Activated CD4-positive, alpha-beta T cell treated with anti-CD3 and anti-CD28 coated beads, Interleukin-2, Interleukin-6, amounts not matched to agents 100 ng/mL and 50 ng/mL, durations not matched to agents 16 hours and 8 hours (primary cell): ENCODE data around the gene USP20.

Source experiments
- DNase-seq: peaks from one replicate; pipeline ENCODE4 v3.0.0-alpha.2; 2020

Gene USP20

DNA sequence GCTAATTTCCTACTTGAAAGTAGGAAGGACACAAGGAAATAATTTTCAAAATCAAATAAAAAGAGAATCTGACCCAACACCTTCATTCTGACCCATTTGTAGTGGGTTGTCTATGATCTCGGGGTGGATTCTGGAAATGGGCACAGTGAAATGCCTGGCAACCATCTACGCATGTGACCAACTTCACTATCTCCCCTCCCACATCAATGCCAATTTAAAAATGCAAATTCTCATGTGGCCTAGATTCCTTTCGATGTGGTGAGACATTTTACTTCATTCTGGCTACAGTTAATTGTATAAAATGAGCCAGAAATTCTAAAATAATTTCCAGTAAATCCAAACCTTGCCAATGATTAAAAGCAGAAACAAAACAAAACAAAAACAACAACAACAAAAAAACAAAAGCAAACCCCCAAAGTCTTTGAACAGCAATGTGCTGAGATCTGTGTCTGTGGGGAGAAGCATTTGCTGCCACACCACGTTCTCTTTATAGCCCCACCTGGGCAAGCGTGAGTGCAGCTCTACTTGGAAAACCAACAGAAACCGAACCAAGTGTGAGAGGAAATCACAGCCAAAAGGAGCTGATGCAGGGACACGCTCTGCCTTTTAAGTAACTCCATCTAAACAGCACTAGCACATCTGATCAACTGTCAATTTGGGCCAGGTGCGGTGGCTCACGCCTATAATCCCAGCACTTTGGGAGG, 59.0 kb downstream of the USP20 start:
- peak; percentile 43 for DNase-seq

DNA sequence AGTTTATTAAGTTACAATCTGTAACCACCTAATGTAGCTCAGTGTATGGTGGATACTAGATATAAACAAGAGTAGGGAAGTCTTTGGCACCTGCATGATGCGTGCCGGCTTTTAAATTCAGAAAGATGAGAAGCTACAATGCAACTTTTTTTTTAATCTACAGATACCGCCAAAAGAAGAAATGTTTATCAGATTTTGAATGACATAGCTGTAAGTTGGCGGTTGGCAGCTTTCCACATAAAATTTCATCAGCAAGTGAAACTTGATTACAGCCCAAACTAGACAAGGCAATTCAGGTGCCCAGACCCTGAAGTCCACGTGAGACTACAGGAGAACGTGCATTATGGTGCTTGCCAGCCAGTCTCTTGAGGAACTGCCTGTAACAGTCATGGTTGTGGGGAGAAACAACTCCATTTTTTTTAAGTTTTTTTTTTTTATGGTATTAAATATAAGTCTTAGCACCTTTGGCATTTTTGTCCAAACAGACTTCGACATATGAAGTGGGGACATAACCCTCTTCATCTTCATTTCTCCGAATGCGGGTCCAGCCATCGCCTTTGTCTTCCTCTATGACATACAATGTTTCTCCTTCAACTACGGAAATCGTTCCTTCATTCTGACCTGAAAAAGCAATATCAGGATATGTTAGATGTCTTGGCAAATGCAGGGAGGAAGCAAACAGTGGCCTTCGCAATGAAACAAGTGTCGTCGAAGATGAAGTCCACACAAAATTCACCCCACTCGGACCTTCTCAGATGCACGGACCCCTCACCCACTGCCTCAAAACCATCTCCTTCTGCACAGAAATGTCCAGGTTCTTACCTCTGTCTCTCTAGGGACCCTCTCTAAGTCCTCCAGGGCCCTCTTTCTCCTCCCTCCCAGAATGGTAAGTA, 60.4 kb downstream of the USP20 start:
- DNase-seq, result peak; percentile 25

DNA sequence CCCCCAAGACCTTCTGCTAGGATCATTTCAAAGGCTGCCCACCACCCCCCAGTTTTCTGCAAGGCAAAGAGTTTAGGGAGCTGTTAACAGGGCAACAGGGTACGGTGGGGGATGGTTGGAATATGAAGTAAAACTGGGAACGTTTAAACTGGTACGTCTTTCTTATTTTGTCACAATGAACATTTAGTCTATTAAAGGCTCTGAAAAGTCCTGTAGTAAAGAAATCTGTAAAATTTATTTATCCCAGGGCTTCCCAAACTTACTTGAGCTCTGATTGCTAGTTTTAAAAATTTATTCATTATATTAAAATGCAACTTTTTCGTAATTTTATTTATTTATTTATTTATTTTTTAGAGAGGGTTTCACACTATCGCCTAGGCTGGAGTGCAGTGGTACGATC, 62.0 kb downstream of the USP20 start:
- no peak for DNase-seq

DNA sequence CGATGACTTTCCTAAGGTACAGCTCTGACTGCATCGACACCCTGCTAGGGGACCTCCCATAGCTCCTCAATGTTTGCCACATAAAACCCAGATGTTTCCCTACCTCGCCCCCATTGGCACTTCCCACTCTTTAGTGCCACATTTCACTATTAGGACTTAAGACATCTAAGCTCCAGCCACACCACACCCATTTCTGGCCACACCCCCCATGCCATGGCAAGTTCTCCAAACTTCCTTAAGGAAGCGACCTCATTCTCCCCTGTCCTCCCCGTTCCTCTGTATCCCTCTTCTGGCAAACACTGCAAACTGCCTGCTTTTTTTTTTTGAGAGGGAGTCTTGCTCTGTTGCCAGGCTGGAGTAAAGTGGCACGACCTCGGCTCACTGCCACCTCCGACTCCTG, 62.9 kb downstream of the USP20 start:
- DNase-seq, result no peak

DNA sequence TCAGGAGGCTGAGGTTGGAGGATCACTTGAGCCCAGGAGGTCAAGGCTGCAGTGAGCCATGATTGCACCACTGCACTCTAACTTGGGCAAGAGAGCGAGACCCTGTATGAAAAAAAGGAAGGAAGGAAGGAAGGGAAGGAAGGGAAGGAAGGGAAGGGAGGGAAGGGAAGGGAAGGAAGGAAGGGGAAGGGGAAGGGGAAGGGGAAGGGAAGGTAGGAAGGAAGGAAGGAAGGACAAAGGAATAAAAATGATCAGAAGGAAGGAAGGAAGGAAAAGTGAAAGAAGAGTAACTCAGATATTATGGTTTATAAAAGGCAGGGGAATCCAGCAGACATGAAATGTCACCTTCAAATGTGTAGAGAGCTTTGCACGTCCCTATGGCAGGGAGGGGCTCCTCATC, 64.4 kb downstream of the USP20 start:
- no peak for DNase-seq

DNA sequence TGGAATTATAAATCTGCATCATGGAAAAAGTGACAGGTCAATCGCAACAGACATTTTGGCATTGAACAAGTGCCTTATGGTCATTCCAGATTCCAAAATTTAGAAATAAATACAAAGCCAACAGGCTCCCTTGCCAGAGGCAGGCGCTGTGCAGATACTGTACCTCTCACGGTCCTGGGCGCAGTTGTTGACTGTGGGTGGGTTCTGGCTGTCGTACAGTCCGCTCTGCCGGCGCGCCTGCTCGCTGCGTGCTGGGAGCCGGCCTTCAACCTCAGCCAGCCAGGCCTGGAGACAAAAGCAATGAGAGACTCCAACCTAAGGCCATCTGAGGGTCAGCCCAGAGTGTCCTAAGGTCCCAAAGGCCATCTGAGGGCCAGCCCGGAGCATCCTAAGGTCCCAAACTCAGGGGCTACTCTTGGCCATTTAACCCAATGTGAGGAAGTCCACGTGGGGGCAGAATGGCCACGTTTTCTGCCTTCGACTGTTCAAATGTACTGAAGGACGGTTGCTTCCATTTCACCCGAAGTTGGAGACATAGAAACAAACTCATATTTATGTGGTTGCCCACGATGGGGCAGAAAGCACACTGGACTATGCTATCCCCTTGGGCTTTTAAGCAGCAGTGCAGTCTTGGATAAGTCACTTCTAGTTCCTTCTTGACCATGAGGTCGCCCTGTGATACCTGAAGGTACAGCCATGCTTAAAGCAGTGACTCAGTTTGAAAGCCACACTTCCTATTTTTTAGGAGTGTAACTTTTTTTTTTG, 65.2 kb downstream of the USP20 start:
- no peak for DNase-seq

DNA sequence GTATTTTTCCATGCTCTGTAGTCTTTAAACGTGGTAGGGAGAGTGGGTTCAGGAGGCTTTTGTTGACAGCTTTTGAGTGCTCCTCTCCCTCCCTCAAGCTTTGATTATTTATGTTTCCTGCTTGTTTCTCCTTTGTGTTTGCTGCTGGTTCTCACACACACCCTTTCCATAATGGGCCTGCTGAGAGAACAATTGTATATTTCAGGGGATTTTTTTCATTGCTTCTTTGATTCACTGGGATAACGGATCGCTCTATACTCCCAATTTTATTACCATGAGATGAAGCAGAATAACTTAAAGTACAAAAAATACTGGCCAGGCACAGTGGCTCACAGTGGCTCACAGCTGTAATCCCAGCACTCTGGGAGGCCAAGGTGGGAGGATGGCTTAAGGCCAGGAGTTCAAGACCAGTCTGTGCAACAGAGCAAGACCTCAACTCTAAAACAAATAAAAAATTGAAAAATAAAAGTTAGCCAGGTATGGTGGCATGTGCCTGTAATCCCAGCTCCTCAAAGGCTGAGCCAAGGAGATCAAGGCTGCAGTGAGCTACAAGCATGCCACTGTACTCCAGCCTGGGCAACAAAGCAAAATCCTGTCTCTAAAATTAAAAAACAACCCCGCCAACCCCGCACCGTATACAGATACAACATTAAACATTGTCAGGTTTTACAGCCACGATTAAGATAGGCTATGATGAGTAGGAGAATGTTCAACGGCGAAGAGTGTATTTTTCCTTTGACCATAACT, 66.9 kb downstream of the USP20 start:
- DNase-seq, result no peak

DNA sequence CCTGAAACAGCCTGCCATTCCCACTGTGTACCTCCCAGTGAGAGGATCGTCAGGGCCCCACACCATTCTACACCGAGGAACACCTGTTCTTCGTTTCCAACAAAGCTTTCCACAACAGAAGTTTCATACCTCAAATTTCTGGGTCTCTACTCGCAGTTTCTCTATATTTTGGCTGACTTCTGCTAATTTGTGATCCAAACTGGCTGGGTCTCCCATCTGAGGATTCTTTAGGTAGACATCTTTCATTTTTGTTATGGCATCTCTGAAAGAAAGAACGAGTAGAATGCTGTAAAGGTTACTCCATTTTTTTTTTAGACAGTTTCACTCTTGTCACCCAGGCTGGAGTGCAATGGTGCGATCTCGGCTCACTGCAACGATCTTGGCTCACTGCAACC, 67.5 kb downstream of the USP20 start:
- no peak for DNase-seq

DNA sequence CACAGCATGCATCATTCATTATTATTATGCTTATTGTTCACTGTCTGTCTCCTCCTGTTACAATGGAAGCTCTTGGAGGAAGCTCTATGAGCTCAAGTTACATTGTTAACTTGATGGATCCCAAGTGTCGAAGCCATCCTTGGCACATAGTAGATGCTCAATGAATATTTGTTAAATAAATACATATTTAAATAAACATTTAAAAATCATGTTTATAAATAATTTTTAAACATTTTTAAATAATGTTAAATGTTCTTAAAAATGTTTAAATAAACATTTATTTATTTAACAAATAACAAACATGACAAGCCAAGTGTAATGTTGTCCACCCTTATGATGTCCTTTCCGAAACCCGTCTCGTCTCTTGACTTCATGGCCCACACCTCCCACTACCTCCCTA, 69.5 kb downstream of the USP20 start:
- DNase-seq, result no peak

DNA sequence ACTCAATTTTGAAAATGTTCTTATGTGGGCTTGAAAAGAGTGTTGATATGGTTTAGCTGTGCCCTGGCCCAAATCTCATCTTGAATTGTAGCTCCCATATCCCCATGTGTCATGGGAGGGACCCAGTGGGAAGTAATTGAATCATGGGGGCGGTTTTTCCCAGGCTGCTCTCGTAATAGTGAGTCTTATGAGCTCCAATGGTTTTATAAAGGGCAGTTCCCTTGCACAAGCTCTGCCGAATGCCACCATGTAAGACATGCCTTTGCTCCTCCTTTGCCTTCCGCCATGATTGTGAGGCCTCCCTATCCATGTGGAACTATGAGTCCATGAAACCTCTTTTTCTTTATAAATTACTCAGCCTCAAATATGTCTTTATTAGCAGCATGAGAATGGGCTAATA, 71.0 kb downstream of the USP20 start:
- DNase-seq, result no peak

DNA sequence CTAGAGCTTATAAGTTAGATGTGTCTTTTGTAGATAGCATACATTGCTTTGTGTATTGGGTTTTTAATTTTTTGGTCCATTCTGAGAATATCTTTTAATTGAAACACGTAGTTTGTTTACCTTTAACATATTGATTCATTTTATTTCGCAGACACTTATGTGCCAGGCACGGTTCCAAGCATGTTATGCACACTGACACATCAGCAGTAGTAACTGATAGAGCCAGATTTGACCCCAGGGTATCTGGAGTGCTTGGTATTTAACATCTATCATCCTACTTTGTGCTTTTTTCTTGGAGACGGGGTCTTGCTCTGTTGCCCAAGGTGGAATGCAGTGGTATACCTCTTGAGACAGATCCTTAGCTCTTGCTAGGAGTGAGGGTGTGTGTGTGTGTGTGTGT, 71.9 kb downstream of the USP20 start:
- DNase-seq, result no peak

DNA sequence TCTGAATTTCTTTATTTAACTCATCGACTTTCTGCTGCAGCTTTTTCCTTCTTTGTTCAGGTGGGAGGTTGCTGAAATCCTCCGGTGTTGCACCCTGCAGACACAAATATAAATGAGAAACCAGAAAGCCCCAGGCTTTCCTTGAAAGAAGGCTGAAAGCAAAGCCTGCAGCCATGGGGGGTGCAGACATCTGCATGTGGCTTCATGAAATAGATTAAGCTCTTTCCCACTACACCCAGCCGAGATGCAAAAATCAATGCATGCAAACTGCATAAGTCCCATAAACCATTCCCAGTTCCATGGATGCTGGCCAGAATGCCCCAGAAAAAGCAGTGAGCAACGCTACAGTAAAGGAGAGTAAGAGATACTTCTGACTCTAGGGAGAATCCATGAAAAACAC, 73.6 kb downstream of the USP20 start:
- no peak for DNase-seq

DNA sequence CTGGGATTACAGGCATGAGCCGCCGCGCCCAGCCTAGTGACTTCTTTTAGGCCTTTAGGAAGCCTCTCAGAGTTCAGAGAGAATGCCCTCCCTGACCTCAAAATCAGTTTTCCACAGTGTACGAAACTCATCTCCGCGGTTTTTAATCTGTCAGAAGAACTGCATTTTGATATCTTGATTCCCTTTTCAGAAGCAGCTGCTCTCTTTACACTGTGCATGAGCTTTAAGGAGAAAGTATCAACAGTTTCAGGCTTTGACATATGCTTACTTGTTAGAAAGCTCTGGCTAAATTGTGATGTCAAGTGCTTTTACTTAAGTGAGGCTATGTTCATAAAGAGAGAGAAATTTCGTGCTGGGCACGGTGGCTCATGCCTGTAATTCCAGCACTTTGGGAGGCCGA, 74.6 kb downstream of the USP20 start:
- no peak for DNase-seq

DNA sequence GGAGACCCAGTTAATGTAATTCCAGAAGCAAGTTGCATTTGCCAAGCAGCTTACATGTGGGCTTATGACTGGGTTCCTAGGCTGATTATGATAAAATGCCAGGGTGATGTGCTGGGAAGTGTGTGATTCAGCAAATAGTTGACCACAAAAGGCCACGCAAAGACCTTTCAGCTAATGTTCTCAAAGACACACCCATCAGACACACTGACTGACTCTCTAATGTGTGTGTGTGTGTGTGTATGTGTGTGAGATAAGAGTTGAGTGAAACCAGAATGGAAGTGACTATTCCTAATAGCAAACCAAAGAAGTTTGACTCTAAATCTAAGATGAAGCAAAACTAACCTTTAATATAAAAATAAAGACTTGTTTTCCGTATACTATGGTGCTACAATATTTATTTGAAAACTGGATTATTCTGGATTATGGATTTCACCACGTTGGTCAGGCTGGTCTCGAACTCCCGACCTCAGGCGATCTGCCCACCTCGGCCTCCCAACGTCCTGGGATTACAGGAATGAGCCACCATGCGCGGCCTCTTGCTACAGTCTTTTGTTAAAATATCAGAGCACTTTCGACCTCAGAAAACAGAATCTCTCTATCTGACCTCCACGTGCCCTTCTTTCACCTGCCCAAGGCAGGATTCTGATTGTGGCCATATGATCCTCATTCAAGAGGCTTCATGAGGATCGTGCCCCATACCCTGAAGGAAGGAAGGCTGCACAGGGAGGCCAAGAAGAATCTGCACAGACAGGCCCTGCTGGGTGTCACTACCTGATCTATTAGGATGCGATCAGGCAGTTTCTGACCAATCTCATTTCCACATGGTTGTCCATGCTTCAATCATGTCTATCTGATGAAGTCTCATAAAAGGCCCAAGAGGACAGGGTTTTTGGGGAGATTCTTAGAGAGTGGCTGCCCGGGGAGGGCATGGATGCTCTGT, 75.6 kb downstream of the USP20 start:
- no peak for DNase-seq

DNA sequence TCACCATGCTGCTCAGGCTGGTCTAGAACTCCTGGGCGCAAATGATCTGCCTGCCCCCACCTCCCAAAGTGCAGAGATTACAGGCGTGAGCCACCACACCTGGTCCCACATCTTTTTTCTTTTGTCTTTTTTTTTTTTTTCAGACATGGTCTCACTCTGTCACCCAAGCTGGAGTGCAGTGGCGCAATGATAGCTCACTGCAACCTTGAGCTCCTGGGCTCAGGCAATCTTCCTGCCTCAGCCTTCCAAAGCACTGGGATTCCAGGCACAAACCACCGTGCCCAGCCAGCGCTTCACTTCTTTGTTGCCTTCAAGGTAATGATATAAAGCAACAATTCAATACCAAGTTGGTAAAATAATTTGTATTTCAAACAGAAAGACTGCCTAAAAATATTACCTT, 78.8 kb downstream of the USP20 start:
- no peak for DNase-seq

DNA sequence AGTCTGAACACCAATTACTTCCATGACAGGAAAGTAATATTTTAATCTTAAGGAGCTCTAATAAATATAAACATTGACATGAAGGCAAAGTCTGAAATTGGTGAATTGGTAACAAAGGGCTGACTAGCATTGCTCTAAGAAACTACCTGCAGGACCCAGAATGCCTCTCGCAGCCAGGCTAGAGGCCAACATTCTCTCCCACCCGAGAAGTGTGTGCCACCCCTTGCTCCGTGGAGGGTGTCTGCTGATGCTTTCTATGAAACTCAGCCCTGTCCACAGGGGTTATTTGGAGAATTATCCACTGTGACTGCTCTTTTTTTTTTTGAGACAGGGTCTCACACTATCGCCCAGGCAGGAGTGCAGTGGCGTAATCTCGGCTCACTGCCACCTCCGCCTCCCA, 81.4 kb downstream of the USP20 start:
- DNase-seq, result no peak

DNA sequence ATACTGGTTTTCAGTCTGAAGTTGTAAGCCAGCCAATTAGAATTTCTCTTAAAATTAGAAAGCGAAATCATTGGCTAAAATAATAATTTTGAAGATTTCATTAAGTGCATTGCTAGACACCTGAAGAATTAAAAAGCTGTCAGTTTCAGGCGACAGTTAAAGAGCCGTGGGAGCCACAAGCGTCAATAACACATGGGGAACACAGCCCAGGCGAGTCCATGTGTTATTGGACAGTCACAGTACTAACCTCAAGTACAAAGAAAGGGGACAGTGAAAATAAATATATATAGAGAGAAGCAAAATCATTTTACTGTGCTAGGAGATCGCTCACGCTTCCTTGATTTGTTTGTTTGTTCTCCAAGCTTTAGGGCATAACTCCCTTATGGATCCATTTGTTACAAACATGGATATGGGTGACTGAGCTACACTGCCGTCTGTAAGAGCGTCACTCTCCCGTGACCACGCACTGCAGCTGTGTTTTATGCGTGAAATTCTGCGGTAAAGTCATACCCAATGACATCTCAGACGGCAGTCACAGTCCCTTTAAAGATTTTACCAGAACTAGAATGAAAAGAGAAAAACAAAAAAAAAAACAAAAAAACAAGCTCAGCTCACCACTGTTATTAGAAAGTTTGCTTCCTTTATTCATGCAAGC, 83.2 kb downstream of the USP20 start:
- DNase-seq, result no peak

DNA sequence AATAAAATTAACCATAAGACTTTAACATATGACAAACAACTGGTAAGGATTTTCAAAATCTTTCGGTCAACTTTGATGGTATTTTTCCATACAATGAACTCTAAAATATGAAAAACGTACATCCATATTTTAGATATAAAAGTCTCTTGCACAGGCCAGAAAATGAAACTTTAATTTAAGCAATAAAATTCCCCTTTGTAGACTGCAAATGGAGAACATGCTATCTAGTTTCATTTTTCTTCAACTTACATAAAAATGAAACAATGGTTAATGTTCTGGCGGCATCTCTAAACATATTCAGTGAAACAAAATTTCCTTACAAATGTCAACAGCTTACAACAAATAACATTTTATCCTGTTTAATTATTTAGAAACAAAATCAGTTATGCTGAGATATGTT, 84.0 kb downstream of the USP20 start:
- DNase-seq, result no peak

DNA sequence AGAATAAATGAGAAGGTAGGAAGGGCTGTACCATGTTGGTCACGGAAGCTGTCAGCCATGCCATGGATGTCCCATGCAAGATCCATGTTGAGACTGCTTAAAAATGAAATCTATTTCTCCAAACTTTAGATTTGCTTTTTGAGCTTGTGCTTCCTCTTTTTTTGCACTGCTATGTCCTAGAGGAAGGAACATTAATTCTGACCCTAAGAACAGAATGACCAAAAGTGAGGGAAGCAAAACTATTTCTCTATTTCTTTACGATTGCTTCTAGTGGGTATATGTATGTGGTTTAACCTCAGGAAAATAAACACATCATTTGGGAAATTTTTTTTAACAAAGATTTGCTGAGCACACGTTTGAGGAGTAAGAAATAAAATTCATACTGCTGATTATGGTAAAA, 84.6 kb downstream of the USP20 start:
- DNase-seq, result no peak

DNA sequence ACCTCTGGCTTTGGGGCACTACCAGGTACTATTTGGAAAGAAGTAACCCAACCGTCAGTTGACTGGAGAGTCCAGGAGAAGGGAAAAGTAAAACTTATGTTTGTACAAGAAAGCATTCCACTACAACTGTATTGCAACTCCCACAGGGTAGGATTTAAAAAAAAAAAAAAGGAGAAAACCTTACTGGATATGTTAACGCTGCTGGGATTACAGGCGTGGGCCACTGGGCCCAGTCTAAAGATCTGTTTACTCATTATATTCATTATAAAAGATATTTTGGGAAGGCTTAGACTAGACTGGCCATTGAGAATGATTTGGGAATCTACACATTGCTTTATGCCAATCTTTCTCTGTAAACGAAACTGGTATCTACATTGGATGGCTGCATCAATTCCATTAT, 86.6 kb downstream of the USP20 start:
- DNase-seq, result no peak

DNA sequence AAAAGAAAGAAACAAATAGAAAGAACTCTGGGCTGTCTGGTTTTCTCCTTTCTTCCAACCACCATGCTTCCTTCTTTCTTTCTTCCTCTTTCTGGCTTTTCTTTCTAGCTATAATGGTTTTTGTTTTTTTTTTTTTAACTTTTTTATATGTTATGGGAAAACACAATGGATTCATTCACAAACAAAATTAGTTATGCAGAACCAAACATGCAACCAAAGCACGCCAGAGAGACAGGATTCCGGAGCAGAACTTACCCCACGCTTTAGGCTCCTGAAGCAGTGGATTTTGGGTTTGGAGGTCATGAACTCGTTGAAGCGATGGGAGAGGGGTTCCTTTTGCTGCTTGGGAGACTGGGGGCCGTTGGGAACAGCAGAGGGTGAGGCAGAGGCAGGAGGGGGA, 88.3 kb downstream of the USP20 start:
- no peak for DNase-seq
